UCSD-AML1 (cell line): ENCODE data around the gene HSPB6.

Experiments used
- DNase-seq: peaks from one replicate; lab custom pipeline; 2025; ENCODE audit not compliant: unreplicated experiment; lab: John Stamatoyannopoulos, UW

The HSPB6 gene

DNA sequence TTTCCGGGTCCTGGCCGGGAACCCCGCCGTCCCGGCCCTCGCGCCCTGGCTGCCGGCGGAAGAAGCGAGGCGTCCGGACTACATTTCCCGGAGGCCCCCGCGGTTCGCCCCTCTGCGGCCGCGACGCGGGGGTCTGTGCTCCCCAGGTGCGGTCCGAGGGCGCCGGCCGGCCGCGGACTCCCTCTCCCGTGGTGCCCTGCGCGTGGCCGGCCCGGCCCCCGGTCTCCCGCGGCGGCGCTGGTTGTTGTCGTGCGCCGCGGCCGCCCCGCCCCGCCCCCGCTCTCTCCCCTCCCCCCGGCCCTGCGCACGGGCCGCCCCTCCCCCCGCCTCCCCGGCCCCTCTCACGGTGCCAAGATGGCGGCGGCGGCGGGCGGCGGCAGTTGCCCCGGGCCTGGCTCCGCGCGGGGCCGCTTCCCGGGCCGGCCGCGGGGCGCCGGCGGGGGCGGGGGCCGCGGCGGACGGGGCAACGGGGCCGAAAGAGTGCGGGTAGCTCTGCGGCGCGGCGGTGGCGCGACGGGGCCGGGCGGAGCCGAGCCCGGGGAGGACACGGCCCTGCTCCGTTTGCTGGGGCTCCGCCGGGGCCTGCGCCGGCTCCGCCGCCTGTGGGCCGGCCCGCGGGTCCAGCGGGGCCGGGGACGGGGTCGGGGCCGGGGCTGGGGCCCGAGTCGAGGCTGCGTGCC is 39.0 kb downstream of the HSPB6 start, which contains the start of gene KMT2B:
Gene KMT2B (plus strand): TSS at position 339 of the 680 bp plus-strand sequence. CDS start 16 bp downstream, at position 355.
- DNase-seq = peak; percentile 96

- DNase-seq = peak; percentile 84
These were observed 39.8 kb downstream of the HSPB6 start for GRCh38 chr19:35716801-35717664.

- DNase-seq = no peak
These were observed 40.6 kb downstream of the HSPB6 start for GRCh38 chr19:35715981-35716800.

DNA sequence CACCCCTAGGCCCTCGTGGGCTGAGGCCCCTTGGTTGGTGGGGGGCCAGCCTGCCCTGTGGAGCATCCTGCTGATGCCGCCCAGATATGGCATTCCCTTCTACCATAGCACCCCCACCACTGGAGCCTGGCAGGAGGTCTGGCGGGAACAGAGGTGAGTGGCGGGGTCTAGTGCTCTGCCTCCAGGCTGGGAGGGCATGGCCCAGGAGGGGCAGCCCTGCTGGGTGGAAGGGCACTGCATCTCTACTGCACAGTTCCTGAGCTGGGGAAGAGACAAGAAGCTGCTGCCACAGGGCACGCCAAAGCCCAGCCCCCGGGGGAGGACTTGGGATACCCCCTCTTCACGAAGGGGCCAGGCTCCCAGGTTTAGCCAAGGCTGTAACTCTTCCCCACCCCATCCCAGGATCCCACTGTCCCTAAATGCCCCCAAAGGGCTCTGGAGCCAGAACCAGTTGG is 41.4 kb downstream of the HSPB6 start:
- no peak for DNase-seq

DNA sequence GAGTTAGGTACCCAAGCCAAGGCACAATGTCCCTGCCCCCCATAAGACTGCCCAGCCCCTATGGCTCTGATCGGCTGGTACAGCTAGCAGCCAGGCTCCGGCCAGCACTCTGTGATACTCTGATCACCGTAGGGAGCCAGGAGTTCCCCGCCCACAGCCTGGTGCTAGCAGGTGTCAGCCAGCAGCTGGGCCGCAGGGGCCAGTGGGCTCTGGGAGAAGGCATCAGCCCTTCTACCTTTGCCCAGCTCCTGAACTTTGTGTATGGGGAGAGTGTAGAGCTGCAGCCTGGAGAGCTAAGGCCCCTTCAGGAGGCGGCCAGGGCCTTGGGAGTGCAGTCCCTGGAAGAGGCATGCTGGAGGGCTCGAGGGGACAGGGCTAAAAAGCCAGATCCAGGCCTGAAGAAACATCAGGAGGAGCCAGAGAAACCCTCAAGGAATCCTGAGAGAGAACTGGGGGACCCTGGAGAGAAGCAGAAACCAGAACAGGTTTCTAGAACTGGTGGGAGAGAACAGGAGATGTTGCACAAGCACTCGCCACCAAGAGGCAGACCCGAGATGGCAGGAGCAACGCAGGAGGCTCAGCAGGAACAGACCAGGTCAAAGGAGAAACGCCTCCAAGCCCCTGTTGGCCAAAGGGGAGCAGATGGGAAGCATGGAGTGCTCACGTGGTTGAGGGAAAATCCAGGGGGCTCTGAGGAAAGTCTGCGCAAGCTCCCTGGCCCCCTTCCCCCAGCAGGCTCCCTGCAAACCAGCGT is 42.1 kb downstream of the HSPB6 start:
- DNase-seq = no peak

- no peak for DNase-seq
These were observed 42.8 kb downstream of the HSPB6 start for GRCh38 chr19:35713904-35714495.

DNA sequence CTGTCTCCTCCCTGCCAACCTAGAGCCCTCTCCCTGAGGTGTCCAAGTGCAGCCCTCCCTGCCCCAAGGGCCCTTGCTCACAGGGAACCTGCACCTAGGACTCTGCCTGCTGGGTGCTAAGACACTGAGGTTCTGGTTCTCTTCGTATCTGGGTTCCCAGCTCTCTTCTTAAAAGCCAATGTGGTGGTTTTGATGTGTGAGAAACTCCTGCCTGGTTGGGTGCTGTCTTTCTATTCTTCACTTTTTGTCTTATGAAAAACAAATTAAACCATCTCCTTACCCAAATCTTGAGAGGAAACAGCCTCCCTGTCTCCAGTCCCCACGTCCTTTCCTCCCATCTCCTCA is 43.4 kb downstream of the HSPB6 start:
- DNase-seq = no peak

DNA sequence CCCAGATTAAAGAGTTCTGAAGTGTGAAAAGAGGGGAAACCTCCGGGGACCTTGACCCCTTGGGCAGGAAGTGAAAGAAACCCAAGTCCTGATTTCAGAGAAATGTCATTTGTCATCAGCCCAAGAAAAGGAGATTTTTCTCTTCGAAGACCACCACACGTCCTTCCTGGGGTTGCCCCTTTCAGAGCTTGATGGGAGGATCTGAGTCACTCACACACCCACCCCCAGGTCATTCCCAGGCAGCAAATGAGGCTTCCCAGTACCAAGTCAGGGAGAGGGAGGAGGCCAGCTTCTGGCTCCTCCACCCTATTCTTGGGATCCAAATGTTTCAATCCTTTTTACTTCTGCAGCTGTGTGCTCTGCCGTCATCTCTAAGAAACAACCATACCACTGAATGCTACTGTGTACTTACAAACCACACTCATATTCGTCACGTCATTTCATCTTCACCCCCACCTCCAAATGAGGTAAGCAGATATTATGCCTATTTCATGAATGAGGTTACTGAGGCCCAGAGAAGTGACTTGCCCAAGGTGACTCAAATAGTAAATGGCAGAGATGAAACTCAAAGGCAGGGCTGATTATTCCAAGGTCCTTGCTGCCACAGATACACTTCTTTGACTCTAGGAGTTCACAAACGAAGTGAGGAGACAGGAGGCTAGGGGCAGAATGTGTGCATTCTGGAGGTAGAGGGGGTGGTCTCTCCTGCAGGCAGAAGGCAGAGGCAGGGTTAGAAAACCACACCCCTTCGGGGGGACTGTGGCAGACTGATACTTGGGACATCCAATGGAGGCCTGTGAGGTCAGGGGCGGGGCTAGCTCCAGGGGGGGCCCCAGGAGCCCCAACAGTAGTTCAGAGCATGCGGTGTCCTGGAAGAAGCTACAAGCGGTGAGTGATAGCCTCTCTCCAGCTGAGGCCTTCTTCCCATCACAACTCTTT is 44.0 kb downstream of the HSPB6 start:
- no peak for DNase-seq

GRCh38 chr19:35710784-35711723 is 45.8 kb downstream of the HSPB6 start:
- no peak for DNase-seq

GRCh38 chr19:35708391-35708790 is 48.4 kb downstream of the HSPB6 start:
- DNase-seq = no peak
